ENCODE measurements around the gene PRKCH.
A peak's percentile ranks its signal among the peaks of the same experiment; 100 is the strongest.

Gene PRKCH

GRCh38 chr14:61433828-61434227, 112.4 kb downstream of the PRKCH start:
- no peak for DNase-seq

DNA sequence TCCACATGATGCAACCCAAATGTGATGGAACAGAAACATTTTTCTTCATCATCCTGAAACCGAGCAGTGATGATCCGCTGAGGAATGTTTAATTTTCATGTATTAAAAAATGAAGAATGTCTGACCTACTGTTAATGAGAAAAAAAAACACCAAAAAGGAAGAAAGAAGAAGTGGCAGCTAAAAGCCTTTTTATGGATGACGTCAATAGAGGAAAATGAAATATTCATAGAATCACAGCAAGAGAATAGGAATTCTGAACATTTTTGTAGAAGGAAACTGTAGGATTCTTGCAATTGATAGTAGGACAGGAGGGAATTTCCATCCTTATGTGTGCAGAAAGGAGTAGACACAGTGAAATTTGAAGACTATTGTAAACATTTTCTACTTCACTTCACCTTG, 112.9 kb downstream of the PRKCH start:
- DNase-seq = no peak

GRCh38 chr14:61435563-61436337, 114.4 kb downstream of the PRKCH start:
- DNase-seq = no peak

GRCh38 chr14:61437381-61437780, 116.0 kb downstream of the PRKCH start:
- DNase-seq = no peak

- DNase-seq = no peak
These were observed 116.7 kb downstream of the PRKCH start for GRCh38 chr14:61438036-61438435.

GRCh38 chr14:61438497-61438859, 117.1 kb downstream of the PRKCH start:
- DNase-seq = no peak

DNA sequence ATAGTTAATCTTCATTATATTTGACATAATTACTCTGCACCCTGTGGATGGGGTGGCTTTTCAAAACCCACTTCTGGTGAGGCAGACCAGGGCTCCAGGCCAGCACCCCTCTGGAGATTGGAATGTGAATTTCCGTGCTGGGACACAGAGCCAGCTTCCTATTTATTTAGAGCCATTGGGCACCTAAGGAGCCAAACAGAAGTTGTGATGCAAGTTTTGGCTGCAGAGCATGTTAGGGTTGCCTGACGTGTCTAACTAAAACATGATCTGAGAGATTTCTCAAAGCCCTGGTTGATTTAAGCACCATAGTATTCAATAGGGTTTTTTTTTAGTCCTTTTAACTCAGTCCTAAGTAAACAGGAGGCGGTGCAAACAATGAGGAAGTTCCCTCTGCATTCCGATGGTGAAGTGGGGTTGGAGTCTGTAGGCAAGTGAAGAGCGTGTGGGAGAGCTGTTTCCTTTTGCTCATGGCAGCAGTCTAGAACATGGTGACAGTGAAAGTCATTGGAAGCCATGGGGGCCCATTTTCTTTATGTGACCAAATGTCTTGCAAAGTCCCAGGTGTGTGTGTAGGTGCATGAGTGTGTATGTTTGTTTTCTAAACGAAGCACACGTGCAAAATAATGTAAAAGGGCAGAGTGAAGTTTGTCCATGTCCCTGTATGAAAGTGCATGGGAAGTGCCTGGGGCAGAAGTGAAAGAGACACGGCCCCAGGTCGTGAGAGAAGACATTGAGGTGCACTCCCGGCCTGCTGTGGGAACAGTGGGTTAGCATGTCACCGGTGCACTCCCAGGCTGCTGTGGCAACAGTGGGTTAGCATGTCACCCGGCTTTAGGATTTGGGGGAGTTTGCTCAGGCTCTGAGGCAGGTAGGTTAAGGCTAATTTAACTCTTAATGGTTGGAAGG, 117.7 kb downstream of the PRKCH start:
- DNase-seq = peak; percentile 24 to 27

DNA sequence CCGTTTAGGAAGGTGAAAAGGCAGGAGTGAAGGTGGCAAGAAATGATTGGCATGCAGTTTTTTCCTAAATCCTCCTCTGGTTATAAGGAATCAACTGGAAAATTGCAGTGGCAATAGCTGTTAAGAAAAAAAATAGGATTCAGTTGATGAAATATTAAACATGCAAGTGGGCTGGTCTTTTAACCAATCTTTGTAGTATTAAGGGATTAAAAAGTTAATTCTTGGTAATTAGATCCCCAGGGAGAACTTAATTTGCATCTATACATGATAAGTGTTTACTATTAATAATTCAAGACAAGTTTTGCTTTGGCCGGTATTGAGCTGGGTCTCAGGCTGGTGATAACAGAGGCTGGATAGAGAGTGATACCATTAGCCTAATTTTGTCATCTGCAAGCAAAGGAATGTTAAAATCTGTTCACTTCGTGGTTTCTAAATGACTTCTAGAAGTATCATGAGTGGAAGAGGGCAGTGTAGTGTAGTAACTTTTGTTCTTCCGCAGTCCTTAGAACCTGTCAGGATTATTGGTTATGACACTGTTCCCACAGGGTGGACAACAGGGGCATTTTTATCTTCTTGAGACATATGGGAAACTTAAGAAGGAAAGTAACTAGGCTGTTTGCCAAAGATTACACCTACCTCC, 118.5 kb downstream of the PRKCH start:
- DNase-seq = no peak

DNA sequence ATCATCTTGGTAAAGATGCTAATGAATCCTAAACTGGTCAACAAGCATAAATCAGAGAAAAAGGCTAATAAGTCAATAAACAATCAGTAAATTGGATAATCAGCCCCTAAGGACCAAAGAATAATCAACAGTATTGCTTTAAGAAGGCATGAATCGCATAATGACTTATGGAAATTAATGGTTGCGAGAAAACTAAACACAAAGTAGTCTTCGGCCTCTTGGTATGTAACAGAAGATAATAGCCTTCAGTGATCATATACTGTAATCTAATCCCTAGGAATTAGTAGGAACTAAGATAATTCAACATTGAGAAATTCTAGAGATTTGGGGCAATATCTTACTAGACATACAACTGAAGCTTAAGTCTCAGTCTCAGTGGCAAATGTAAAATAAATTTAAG, 122.1 kb downstream of the PRKCH start:
- DNase-seq = no peak

DNA sequence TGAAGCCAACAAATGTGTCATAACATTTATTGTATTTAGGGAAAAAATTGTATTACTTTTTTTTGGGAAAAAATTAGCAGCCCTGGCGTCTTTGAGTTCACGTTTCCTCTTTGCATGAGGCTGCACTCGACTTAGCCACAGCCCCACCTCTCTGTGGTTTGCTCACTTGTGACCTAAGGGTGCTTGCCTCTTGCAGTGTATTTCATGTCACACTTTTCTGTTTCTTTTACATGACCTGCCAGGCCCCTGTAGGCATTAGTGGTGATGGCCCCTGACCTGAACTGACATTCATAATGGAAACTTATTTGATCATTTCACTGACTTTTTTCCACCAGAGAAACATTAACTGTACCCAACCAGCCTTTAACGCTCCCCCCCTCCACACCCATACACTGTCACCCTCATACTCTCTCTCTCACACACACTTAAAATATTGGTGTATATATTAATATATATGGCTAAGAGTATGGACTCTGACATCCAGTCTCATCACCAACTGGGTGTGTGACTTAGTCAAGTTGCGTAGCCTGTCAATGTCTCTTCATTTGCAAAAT, 122.9 kb downstream of the PRKCH start:
- DNase-seq = peak; percentile 58 to 71

GRCh38 chr14:61451491-61451890, 130.1 kb downstream of the PRKCH start:
- no peak for DNase-seq

- DNase-seq = no peak
These were observed 130.6 kb downstream of the PRKCH start for GRCh38 chr14:61451891-61452400.

DNA sequence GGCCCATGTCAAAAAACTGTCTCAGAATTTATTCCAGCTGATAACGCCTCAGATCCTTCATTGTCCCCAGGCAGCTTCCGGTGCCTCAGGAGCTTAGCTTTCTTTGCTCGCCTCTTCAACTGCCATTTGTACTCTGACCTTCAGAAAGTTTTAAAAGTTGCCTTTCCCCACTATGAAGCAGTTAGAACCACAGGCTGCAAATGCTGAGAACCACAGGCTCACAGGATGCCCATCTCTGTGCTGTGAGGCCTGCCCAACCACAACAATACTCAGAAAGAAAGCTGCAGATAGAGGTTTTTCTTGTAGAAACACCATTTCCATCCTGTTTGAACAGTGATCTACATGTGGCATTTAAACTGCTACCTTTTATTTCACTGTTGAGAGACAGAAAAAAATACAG, 131.1 kb downstream of the PRKCH start:
- DNase-seq = peak; percentile 43 to 53

DNA sequence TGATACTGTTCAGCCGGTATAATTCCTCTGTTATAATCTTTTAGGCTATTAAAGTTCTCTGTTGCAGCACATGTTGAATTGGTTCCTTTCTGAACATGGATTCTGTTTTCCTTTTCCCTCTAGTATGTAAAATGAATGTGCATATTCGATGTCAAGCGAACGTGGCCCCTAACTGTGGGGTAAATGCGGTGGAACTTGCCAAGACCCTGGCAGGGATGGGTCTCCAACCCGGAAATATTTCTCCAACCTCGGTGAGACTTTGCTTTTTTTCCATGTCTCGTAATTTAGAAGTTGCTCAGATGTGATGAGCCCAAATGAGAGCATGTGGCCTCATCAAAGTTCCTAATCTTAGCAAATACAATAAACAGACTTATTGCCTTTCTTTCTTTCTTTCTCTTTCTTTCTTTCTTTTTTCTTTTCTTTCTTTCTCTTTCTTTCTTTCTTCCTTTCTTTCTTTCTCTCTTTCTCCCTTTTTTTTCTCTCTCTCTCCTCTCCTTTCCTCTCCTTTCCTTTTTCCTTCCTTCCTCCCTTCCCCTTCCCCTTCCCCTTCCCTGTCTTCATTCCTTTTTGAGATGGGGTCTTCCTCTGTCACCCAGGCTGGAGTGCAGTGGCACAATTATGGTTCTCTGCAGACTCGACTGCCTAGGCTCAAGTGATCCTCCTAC, 131.9 kb downstream of the PRKCH start:
- no peak for DNase-seq

- no peak for DNase-seq
These were observed 133.2 kb downstream of the PRKCH start for GRCh38 chr14:61454545-61454944.

DNA sequence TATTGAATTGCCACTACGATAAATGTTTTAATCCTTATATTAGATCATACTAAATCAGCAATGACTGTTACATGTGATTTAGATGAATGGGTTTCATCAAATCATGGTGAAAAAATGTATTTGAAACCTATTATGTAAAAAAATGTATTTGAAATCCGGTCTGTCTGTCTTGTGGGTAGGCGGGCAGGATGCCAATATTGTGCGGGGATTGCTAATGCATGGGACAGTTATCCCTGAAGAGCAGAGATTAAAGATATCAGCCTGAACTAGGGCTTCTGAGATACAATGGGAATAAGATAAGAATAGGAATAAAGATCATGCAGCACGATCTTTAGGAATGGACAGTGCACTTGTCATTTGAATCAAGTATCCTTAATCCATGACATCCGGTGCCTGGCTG, 134.0 kb downstream of the PRKCH start:
- no peak for DNase-seq

GRCh38 chr14:61456720-61457119, 135.3 kb downstream of the PRKCH start:
- DNase-seq = peak; percentile 85 to 92

DNA sequence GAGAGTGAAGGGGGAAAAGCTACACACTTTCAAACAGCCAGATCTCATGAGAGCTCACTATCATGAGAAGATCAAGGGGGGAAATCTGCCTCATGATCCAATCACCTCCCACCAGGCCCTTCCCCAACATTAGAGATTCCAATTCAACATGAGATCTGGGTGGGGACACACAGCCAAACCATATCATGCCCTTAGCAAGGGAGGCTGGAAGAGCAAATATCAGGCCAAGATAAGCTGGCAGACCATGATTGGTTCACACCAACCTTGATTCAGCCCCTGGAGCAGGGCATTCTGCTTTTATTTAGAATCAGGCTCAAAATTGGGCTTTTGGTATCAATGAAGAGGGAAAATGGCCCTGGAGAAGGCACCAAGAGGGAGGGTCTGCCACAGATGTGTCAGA, 137.4 kb downstream of the PRKCH start:
- no peak for DNase-seq

GRCh38 chr14:61459229-61459628, 137.8 kb downstream of the PRKCH start:
- DNase-seq = no peak

- no peak for DNase-seq
These were observed 138.7 kb downstream of the PRKCH start for GRCh38 chr14:61460063-61460462.

- peak; percentile 49 to 53 for DNase-seq
These were observed 139.6 kb downstream of the PRKCH start for GRCh38 chr14:61460718-61461611.

Measured in activated CD4-positive, alpha-beta T cell treated with anti-CD3 and anti-CD28 coated beads for 4 hours (primary cell).